Femur (tissue), 1 donor: ENCODE measurements around the gene TRPM8.

Experiments used
- DNase-seq: peaks from one replicate; pipeline ENCODE4 v3.0.0-alpha.2; 2017

Gene TRPM8

GRCh38 chr2:234050455-234051135 lies 133.4 kb downstream of the TRPM8 start, which contains the start of gene SPP2:
Gene SPP2, plus strand, starts transcription at chr2:234050702. Its CDS starts 85 bp downstream, at chr2:234050787.
- no peak for DNase-seq

GRCh38 chr2:234051374-234052070 lies 134.3 kb downstream of the TRPM8 start:
- DNase-seq: no peak

GRCh38 chr2:234058881-234059280 lies 141.7 kb downstream of the TRPM8 start:
- no peak for DNase-seq

- DNase-seq: no peak
These were observed 143.1 kb downstream of the TRPM8 start for GRCh38 chr2:234060236-234060635.

- DNase-seq: no peak
These were observed 144.6 kb downstream of the TRPM8 start for GRCh38 chr2:234061624-234062257.

GRCh38 chr2:234066587-234066986 lies 149.4 kb downstream of the TRPM8 start:
- no peak for DNase-seq
